HepG2 (cell line): Measurements from ENCODE around the gene TMEM63B. TPM values are rescaled to one million over a fixed set of nuclear protein-coding genes. Genes with fewer than 3 reads are reported as not detected.
A peak's percentile ranks its signal among the peaks of the same experiment; 100 is the strongest.

Experiments used
- CENPX ChIP-seq: sonication (generic); formaldehyde crosslinking; IDR thresholded peaks from 2 replicates; pipeline ENCODE4 v1.9.0; 2021; ENCODE audit warnings: mild to moderate bottlenecking, missing genetic modification reagents, moderate library complexity
- MIER3 ChIP-seq: IDR thresholded peaks from 2 replicates; pipeline ENCODE4 v1.6.1; 2016; ENCODE audit warnings: missing compliant biosample characterization, borderline replicate concordance
- NFATC3 ChIP-seq: sonication (generic); formaldehyde crosslinking; IDR thresholded peaks from 2 replicates; pipeline ENCODE4 v1.5.1; 2020; ENCODE audit warnings: mild to moderate bottlenecking, missing genetic modification reagents
- PHB2 ChIP-seq: fragments of 450-650 bp; IDR thresholded peaks from 2 replicates; pipeline ENCODE4 v1.6.1; 2018; ENCODE audit not compliant: partially characterized antibody
- SAP130 ChIP-seq: IDR thresholded peaks from 2 replicates; pipeline ENCODE4 v1.6.1; 2016; ENCODE audit warnings: low read depth
- SRY ChIP-seq: sonication (generic); formaldehyde crosslinking; IDR thresholded peaks from 2 replicates; pipeline ENCODE4 v1.8.0; 2022; ENCODE audit warnings: mild to moderate bottlenecking, missing genetic modification reagents
- ZNF644 ChIP-seq: IDR thresholded peaks from 2 replicates; pipeline ENCODE4 v1.6.1; 2016; ENCODE audit warnings: low read depth
- ZNF766 ChIP-seq: sonication (generic); formaldehyde crosslinking; IDR thresholded peaks from 2 replicates; pipeline ENCODE4 v1.5.0; 2020; ENCODE audit warnings: missing genetic modification reagents, borderline replicate concordance
- ZNF776 ChIP-seq: sonication (generic); formaldehyde crosslinking; IDR thresholded peaks from 2 replicates; pipeline ENCODE4 v1.4.0; 2020; ENCODE audit warnings: mild to moderate bottlenecking, missing genetic modification reagents
- polyA plus RNA-seq, 8 experiments: library from polyadenylated mRNA; depleted of rRNA in 3 of 8; stranded (reverse) in 7 of 8; unstranded in 1 of 8; fragments of >200 nt; fragmentation: Illumina TruSeq in 4 of 8; extraction: Trizol in 4 of 8; gene quantifications; 2 replicates each; pipeline versions ENCODE4 v1.2.1 to v1.2.3, GENCODE V29; 2011 to 2016; ENCODE audit warnings: low read depth in 4 of 8, missing spikeins in 1 of 8, mixed read lengths in 1 of 8; ENCODE audit not compliant: insufficient read depth in 1 of 8
- total RNA-seq, 5 experiments: library from RNA; depleted of rRNA; stranded (reverse); fragments of >200 nt; fragmentation: Illumina TruSeq; extraction: Trizol; gene quantifications; 2 replicates each; pipeline ENCODE4 v1.2.3, GENCODE V29; 2016; ENCODE audit warnings: low read depth in 1 of 5
- TF ChIP-seq, protein P1 (sequence below): sonication (generic); formaldehyde crosslinking; IDR thresholded peaks from 2 replicates; pipeline ENCODE4 v1.4.0; 2020; ENCODE audit warnings: mild to moderate bottlenecking, missing genetic modification reagents
- TF ChIP-seq, protein P2 (sequence below): sonication (generic); formaldehyde crosslinking; IDR thresholded peaks from 2 replicates; pipeline ENCODE4 v1.4.0; 2020; ENCODE audit warnings: missing genetic modification reagents; ENCODE audit errors: not compliant biosample characterization
- TF ChIP-seq, protein P3 (sequence below): sonication (generic); formaldehyde crosslinking; IDR thresholded peaks from 2 replicates; pipeline ENCODE4 v1.5.0; 2020; ENCODE audit warnings: mild to moderate bottlenecking, missing genetic modification reagents, borderline replicate concordance

Gene TMEM63B
- total and polyA plus RNA-seq, 2 of the 13 experiments (the other 11 are each of a cell fraction or from before 2014, with no cell fraction given): 27.4 to 75.8 TPM

DNA sequence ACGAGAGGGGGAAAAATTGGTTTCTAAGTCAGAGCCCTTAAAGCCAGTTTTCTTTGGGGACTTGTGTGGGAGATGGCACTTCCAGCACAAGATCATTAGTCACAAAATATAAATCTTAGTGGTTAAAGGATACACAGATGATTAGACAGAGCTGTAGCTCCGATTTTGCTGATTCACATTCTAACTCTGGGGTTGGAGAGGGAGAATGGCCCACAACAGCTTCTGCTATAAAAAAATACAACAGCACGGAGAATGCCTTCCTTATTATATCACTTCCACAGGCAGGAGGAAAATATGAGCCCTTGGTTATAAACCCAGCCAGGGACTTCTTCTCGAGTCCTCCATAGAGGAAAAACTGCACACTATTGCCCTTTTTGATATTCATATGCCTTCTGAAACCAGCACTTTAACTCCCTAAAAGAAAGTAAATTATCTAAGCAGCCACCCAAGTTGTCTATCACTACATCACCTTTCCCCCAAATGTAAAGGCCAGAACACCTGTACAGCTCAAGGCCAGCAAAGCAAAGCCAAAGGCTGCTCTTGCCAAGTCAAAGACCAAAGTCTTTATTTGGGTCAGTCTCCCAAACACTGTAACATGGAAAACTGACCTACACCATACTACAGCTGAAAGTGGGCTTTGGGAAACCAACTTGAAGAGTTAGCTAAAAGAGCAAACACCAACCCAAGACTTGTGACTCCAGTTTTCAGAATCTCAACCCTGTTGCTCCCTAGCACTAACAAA is 10.5 kb upstream of the TMEM63B start (continued):
- TF ChIP-seq ZNF766 (CRISPR knock-in tag) (no peak), ZNF644 (CRISPR knock-in tag) (peak; percentile 79), SAP130 (CRISPR knock-in tag) (no peak; the same call in 1 of the 2 replicates), CENPX (no peak), MIER3 (CRISPR knock-in tag) (no peak), SRY (CRISPR knock-in tag) (no peak), NFATC3 (CRISPR knock-in tag) (no peak), PHB2 (no peak), ZNF776 (CRISPR knock-in tag) (no peak)
- TF ChIP-seq, protein P1, sequence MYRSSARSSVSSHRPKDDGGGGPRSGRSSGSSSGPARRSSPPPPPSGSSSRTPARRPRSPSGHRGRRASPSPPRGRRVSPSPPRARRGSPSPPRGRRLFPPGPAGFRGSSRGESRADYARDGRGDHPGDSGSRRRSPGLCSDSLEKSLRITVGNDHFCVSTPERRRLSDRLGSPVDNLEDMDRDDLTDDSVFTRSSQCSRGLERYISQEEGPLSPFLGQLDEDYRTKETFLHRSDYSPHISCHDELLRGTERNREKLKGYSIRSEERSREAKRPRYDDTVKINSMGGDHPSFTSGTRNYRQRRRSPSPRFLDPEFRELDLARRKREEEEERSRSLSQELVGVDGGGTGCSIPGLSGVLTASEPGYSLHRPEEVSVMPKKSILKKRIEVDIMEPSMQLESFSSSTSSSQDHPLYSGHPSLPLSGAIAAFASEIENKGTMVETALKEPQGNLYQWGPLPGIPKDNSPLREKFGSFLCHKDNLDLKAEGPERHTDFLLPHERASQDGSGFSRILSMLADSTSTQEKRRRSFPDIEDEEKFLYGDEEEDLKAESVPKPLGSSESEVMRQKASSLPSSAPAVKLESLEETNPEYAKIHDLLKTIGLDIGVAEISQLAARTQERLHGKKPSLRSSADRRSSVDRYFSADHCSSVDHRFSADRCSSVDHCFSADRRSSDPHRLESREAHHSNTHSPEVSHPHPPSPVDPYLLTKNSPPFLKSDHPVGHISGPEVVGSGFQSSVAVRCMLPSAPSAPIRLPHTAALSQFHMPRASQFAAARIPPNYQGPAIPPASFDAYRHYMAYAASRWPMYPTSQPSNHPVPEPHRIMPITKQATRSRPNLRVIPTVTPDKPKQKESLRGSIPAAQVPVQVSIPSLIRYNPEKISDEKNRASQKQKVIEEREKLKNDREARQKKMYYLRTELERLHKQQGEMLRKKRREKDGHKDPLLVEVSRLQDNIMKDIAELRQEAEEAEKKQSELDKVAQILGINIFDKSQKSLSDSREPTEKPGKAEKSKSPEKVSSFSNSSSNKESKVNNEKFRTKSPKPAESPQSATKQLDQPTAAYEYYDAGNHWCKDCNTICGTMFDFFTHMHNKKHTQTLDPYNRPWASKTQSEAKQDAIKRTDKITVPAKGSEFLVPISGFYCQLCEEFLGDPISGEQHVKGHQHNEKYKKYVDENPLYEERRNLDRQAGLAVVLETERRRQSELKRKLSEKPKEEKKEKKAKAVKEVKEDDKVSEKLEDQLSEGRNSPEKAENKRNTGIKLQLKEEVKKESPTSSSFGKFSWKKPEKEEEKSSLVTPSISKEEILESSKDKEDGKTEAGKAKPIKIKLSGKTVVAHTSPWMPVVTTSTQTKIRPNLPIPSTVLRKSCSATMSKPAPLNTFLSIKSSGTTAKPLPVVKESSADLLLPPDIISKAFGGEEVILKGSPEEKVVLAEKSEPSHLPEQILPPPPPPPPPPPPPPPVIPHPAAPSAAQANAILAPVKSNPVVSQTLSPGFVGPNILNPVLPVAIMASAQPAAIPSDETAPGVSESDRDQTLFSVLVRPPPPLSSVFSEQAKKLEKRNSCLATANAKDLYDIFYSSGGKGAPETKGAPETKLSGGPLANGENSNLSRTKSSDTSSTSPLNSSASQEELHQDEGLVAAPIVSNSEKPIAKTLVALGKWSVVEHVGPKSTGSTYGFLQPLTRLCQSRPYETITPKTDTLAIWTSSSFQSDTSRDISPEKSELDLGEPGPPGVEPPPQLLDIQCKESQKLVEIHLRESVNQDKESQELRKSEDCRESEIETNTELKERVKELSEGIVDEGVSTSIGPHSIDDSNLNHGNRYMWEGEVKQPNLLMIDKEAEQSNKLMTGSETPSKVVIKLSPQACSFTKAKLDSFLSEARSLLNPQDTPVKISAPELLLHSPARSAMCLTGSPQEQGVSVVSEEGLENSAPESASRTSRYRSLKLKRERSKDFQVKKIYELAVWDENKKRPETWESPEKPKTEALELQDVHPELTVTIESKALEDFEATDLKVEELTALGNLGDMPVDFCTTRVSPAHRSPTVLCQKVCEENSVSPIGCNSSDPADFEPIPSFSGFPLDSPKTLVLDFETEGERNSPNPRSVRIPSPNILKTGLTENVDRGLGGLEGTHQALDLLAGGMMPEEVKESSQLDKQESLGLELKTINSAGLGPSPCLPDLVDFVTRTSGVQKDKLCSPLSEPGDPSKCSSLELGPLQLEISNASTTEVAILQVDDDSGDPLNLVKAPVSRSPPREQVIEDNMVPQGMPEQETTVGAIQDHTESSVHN (CRISPR knock-in tag): no peak
- TF ChIP-seq, protein P2, sequence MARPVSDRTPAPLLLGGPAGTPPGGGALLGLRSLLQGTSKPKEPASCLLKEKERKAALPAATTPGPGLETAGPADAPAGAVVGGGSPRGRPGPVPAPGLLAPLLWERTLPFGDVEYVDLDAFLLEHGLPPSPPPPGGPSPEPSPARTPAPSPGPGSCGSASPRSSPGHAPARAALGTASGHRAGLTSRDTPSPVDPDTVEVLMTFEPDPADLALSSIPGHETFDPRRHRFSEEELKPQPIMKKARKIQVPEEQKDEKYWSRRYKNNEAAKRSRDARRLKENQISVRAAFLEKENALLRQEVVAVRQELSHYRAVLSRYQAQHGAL: no peak
- TF ChIP-seq, protein P3, sequence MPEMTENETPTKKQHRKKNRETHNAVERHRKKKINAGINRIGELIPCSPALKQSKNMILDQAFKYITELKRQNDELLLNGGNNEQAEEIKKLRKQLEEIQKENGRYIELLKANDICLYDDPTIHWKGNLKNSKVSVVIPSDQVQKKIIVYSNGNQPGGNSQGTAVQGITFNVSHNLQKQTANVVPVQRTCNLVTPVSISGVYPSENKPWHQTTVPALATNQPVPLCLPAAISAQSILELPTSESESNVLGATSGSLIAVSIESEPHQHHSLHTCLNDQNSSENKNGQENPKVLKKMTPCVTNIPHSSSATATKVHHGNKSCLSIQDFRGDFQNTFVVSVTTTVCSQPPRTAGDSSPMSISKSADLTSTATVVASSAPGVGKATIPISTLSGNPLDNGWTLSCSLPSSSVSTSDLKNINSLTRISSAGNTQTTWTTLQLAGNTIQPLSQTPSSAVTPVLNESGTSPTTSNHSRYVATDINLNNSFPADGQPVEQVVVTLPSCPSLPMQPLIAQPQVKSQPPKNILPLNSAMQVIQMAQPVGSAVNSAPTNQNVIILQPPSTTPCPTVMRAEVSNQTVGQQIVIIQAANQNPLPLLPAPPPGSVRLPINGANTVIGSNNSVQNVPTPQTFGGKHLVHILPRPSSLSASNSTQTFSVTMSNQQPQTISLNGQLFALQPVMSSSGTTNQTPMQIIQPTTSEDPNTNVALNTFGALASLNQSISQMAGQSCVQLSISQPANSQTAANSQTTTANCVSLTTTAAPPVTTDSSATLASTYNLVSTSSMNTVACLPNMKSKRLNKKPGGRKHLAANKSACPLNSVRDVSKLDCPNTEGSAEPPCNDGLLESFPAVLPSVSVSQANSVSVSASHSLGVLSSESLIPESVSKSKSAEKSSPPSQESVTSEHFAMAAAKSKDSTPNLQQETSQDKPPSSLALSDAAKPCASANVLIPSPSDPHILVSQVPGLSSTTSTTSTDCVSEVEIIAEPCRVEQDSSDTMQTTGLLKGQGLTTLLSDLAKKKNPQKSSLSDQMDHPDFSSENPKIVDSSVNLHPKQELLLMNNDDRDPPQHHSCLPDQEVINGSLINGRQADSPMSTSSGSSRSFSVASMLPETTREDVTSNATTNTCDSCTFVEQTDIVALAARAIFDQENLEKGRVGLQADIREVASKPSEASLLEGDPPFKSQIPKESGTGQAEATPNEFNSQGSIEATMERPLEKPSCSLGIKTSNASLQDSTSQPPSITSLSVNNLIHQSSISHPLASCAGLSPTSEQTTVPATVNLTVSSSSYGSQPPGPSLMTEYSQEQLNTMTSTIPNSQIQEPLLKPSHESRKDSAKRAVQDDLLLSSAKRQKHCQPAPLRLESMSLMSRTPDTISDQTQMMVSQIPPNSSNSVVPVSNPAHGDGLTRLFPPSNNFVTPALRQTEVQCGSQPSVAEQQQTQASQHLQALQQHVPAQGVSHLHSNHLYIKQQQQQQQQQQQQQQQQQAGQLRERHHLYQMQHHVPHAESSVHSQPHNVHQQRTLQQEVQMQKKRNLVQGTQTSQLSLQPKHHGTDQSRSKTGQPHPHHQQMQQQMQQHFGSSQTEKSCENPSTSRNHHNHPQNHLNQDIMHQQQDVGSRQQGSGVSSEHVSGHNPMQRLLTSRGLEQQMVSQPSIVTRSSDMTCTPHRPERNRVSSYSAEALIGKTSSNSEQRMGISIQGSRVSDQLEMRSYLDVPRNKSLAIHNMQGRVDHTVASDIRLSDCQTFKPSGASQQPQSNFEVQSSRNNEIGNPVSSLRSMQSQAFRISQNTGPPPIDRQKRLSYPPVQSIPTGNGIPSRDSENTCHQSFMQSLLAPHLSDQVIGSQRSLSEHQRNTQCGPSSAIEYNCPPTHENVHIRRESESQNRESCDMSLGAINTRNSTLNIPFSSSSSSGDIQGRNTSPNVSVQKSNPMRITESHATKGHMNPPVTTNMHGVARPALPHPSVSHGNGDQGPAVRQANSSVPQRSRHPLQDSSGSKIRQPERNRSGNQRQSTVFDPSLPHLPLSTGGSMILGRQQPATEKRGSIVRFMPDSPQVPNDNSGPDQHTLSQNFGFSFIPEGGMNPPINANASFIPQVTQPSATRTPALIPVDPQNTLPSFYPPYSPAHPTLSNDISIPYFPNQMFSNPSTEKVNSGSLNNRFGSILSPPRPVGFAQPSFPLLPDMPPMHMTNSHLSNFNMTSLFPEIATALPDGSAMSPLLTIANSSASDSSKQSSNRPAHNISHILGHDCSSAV: no peak
